GM10847 (cell line): ENCODE data around the gene KLF1.

Source experiments
- POLR2A ChIP-seq: IDR thresholded peaks from 2 replicates; pipeline ENCODE4 v1.6.1; 2011; ENCODE audit not compliant: insufficient read length; ENCODE audit errors: extremely low read depth

The KLF1 gene

GRCh38 chr19:12886969-12887747 lies at the start of gene KLF1:
Gene KLF1, minus strand, starts transcription at chr19:12887201. Its CDS starts 61 bp downstream, at chr19:12887140.
- no peak for TF ChIP-seq POLR2A

GRCh38 chr19:12936582-12936981 lies 49.6 kb upstream of the KLF1 start:
- no peak for TF ChIP-seq POLR2A

- TF ChIP-seq POLR2A: no peak
Measured at GRCh38 chr19:12935071-12935470, 48.1 kb upstream of the KLF1 start.

GRCh38 chr19:12933287-12934072 lies 46.5 kb upstream of the KLF1 start, which contains the start of gene FARSA:
Gene FARSA, minus strand, starts transcription at chr19:12933711. Its CDS starts 15 bp downstream, at chr19:12933696.
- TF ChIP-seq POLR2A: peak; percentile 95

- no peak for TF ChIP-seq POLR2A
Measured at GRCh38 chr19:12932392-12933286, 45.6 kb upstream of the KLF1 start.

- TF ChIP-seq POLR2A: no peak
Measured at GRCh38 chr19:12930002-12930645, 43.1 kb upstream of the KLF1 start.

GRCh38 chr19:12924621-12925310 lies 37.8 kb upstream of the KLF1 start:
- TF ChIP-seq POLR2A: no peak

GRCh38 chr19:12922959-12923358 lies 36.0 kb upstream of the KLF1 start:
- TF ChIP-seq POLR2A: no peak

GRCh38 chr19:12921047-12921446 lies 34.0 kb upstream of the KLF1 start:
- TF ChIP-seq POLR2A: no peak

GRCh38 chr19:12918253-12918652 lies 31.3 kb upstream of the KLF1 start:
- no peak for TF ChIP-seq POLR2A

GRCh38 chr19:12913851-12914690 lies 27.1 kb upstream of the KLF1 start:
- TF ChIP-seq POLR2A: no peak

- TF ChIP-seq POLR2A: no peak
Measured at GRCh38 chr19:12913011-12913561, 26.1 kb upstream of the KLF1 start.

- no peak for TF ChIP-seq POLR2A
Measured at GRCh38 chr19:12912571-12912970, 25.6 kb upstream of the KLF1 start.
